CD4-positive, alpha-beta T cell treated with Interleukin-2 at 100 ng/mL for 4 hours (primary cell): ENCODE results near the gene CXCL14.

Experiments
- DNase-seq: peaks from one replicate; pipeline ENCODE4 v3.0.0-alpha.2; 2020; ENCODE audit warnings: low spot score

CXCL14 gene, protein sequence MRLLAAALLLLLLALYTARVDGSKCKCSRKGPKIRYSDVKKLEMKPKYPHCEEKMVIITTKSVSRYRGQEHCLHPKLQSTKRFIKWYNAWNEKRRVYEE

DNA sequence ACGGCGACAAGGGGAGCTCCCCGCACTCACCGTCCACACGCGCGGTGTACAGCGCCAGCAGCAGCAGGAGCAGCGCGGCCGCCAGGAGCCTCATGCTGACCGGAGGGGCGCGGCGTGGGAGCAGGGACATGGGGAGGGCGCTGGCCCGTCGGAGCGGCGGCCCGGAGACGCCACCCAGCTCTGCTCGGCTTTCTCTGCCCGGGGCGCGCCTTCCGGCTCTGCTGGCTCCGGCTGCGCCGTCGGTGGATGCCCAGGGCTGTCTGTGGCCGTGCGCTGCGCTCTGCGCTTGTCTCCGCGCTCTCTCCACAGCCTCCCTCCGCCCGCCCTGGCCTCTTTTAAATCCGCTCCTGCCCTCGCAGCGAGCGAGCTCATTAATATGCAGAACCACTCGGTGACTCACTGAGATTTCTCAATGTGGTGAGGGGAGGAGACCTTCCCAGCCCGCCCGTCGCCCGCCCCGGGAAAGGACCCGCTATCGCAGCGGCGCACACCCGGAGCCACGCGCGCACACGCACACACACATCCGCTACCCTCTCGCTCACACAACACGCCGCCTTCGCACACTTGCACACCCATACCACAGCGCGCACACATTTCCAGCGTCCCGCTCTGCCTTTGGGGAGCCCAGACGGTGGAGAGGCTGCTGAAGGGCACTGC, at the start of gene CXCL14:
TSS of gene CXCL14 (minus strand) at position 307 of the 657 bp plus-strand sequence. CDS start at position 94, 213 bp downstream.
- no peak for DNase-seq

- no peak for DNase-seq
Measured at GRCh38 chr5:135626636-135627035, 47.8 kb upstream of the CXCL14 start.

- no peak for DNase-seq
Measured at GRCh38 chr5:135625961-135626360, 47.2 kb upstream of the CXCL14 start.

DNA sequence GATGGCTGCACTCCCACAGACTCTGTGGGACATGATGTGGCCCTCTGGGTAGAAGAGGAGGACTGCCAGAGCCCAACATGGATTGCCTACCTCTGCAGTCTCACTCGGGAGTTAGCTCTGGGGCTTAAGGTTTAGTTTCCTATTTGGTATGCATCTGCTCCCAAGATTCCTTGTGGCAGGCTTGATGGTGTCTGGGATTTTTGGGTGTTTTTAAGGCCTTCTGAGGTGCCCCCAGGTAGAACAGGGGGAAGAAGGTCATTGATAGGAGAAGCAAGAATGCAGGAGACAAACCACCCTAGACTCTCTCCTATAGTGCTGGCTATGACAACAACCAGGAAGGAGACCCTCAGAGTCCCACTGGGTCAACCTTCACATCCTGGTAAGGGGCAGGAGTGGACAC, 46.7 kb upstream of the CXCL14 start:
- no peak for DNase-seq

DNA sequence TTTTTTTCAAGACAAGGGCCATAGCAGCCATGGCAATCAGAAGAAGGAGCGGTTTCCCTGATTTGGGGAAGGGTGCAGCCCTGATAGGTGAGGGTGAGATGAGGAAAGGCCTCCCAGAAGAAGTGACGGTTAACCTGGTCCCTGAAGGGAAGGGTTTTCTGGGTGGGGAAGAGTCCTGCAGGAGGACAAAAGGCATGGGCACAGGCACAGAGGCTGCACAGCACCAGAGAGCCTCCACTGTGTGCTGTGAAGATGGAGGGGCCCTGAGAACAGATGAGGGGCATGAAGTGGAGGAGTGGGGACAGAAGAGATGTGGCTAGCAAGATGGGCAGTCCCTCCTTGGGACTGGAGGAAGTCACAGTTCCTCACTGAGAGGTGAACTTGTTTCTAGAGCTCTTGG, 46.3 kb upstream of the CXCL14 start:
- no peak for DNase-seq

DNA sequence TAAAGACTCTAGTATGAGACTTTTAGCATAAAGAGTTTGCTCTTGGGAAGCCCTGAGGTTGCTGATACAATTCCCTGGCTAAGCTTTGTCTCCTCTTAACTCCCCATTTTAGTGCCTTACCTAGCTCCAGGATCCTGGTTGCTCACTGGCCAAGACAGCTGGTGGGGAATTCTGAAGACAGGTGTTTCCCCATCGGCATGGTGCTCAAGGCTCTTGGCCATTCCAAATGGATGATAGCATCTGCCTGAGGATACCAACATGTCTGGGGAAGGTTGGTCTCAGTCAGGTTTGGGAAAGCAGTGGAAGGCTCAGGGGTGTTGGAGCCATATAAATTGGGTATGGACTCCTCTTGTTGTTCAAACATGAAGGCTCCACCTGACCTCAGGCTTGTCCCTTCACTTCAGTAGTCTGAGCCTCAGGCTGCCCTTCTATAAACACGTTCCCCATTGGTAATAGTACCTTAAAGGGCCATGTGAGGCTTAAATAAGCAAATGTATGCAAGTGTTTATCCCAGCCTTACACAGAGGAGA, 44.5 kb upstream of the CXCL14 start:
- DNase-seq, result no peak

DNA sequence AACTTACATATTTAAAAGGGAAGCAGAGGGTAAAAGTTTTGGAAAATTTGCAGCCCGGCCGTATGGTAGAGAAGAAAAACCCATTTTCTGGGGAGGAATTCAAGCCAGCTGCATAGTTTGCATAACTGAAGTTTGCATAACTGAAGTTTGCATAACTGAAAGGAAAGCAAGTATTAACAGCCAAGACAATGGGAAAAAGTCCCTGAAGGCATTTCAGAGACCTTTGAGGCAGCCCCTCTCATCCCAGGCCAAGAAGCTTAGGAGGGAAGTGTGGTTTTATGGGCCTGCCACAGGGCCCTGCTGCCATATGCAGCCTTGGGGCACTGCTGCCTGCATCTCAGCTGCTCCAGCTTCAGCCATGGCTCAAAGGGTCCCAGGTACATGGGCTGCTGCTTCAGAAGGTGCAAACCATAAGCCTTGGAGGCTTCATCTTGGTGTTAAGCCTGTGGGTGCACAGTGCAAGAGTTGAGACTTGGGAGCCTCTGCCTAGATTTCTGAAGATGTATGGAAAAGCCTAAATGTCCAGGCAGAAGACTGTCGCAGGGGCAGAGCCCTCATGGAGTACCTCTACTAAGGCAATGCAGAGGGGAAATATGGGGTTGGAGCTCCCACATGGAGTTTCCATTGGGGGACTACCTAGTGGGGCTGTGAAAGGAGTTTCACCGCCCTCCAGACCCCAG, 36.9 kb upstream of the CXCL14 start:
- no peak for DNase-seq

GRCh38 chr5:135615171-135615570, 36.4 kb upstream of the CXCL14 start:
- DNase-seq, result no peak

- no peak for DNase-seq
Measured at GRCh38 chr5:135609981-135610380, 31.2 kb upstream of the CXCL14 start.

DNA sequence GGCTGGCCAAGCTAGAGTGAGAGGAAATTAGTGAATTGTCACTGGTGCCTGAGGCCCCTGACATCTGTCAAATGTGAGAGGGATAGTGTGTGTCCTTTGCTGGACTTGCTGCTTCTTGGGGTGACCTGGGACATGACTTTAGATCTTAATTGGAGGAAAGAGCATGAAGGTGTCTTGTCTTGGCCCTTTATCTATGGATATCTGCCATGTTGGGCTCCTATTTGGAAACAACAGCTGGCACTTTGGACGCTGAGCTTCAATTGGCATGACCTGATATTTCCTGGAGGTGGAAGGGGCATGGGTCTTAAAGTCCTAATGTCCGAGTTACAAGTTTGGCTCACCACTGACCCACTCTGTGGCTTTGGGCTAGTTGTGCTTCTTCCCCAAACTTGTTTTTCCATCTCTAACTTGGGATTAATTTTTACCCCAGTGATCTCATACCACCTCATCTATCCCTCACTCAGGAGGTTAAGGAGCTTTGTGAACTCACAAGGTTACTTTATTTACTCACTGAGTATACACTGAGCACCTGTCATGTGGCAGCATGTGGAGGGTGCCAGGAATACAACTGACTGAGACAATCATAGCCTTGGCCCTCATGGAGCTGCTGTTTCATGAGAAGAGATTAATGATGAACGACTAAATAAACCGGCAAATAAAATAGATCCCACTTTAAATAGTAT, 30.1 kb upstream of the CXCL14 start:
- no peak for DNase-seq

GRCh38 chr5:135608361-135608760, 29.6 kb upstream of the CXCL14 start:
- DNase-seq, result no peak

DNA sequence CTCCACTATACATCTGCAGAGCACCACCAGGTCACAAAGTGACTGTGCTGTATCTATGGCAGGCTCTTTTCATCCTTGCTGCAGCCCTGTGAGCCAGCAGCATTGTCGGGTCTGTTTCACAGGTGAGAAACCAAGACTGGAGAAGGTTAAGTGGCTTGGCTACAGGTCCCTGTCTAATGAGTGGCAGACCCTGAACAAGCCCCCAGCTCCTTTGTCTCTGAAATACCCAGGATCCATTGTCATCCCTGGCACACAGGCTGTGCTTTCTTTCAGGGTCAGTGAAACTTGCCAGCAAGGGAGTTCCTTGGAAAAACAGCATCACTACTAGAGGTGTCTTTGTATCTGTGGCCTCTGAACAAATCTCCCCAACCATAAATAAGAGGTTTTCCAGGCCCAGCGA, 27.6 kb upstream of the CXCL14 start:
- DNase-seq, result no peak

GRCh38 chr5:135605221-135605620, 26.4 kb upstream of the CXCL14 start:
- no peak for DNase-seq

- no peak for DNase-seq
Measured at GRCh38 chr5:135604056-135604455, 25.3 kb upstream of the CXCL14 start.

- no peak for DNase-seq
Measured at GRCh38 chr5:135602882-135603721, 24.3 kb upstream of the CXCL14 start.

DNA sequence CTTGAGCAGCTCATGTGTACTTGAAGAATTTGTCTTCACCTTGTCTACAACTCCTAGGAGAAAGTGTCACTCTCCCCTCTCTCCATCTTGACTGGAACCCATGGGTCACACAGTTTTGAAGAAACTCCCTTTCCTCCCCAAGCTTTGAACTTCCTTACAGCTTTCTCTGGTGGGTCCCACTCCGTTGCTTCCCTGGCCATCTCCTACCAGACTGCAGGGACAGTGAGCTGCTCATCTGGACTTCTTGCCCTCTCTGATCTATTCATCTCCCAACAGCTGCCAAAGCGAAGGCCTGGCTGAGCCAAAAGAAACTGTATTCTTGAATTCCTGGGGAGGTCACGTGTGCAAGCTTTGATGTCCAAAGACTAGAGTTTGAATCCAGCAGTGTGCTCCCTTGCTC, 22.7 kb upstream of the CXCL14 start:
- DNase-seq, result no peak

- no peak for DNase-seq
Measured at GRCh38 chr5:135600971-135601381, 22.2 kb upstream of the CXCL14 start.

- DNase-seq, result no peak
Measured at GRCh38 chr5:135600152-135600570, 21.4 kb upstream of the CXCL14 start.

- DNase-seq, result no peak
Measured at GRCh38 chr5:135599421-135600151, 20.8 kb upstream of the CXCL14 start.

DNA sequence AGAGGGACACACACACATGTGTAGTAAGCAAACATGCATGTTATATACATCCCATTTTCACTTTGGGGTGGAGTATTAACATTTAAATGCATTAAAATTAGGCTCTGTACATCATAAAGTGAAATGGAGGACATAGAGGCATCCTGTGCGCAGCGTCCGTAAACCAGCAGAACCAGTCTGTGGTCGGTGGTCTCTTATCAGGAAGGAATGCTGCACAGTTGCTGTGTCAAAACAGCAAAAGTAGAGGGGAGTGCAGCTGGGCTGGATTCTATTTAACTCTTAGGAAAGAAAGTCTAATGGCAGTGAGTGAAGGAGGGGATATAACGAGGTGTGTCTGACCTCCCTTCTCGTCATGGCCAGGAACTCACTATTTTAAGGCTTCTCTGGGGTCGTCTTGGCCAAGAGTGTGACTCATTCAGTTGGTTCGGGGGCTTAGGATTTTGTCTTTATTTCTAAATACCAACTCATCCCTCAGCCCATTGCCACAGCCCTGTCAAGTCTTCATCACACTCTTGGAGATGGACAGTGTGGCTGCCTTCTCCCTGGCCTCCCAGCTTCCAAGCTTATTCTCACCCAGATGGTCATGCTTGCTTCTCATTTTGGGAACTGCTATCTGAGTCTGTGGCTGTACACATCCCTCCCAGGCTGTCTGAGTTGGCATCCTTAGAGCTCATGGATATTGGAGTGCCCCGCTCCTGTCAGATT, 20.1 kb upstream of the CXCL14 start:
- DNase-seq, result no peak

GRCh38 chr5:135596788-135597187, 18.0 kb upstream of the CXCL14 start:
- no peak for DNase-seq
